H1 (cell line): ENCODE results near the gene EXD2. TPM values are rescaled to one million over a fixed set of nuclear protein-coding genes. Genes with fewer than 3 reads are reported as not detected.
A peak's percentile ranks its signal among the peaks of the same experiment; 100 is the strongest.

Source experiments
- CTCF ChIA-PET: fragments of 300-600 bp; sonication (Branson Sonifier 250); formaldehyde crosslinking; loops from one replicate; lab custom pipeline; 2021; ENCODE audit not compliant: partially characterized antibody; lab: Charles Lee
- POLR2A ChIA-PET: fragments of 300-600 bp; sonication (Branson Sonifier 250); formaldehyde crosslinking; loops from one replicate; lab custom pipeline; 2021; ENCODE audit warnings: inconsistent platforms; ENCODE audit not compliant: partially characterized antibody; lab: Charles Lee
- DNase-seq, 2 experiments: peaks; one replicate each; pipeline versions ENCODE4 v3.0.0 to v3.0.0-alpha.2; 2010 to 2022; ENCODE audit warnings: low spot score in 2 of 2, low read depth in 1 of 2, mixed read lengths in 1 of 2
- FAIRE-seq: peaks from 2 replicates; lab custom pipeline; 2011; peaks lifted over from hg19 to GRCh38; lab: Jason Lieb, UNC
- H2AFZ ChIP-seq: 2 replicates; pipeline ENCODE4 v1.8.1; 2012; ENCODE audit warnings: low read length, inconsistent platforms
- H2AK5ac ChIP-seq: 2 replicates; pipeline ENCODE4 v1.6.1; 2013; ENCODE audit warnings: low read depth, low read length
- H2BK120ac ChIP-seq: replicated peaks from 2 replicates; pipeline ENCODE3; 2013; ENCODE audit warnings: low read depth, low read length, inconsistent platforms
- H2BK12ac ChIP-seq: 2 replicates; pipeline ENCODE4 v1.6.1; 2013; ENCODE audit warnings: low read depth, low read length
- H2BK15ac ChIP-seq: 2 replicates; pipeline ENCODE4 v1.6.1; 2013; ENCODE audit warnings: low read length
- H2BK20ac ChIP-seq: 2 replicates; pipeline ENCODE4 v1.6.1; 2013; ENCODE audit warnings: low read length
- H2BK5ac ChIP-seq: 2 replicates; pipeline ENCODE4 v1.6.1; 2013; ENCODE audit warnings: low read depth, low read length
- H3K14ac ChIP-seq: 2 replicates; pipeline ENCODE4 v1.6.1; 2013; ENCODE audit warnings: inconsistent platforms; ENCODE audit not compliant: insufficient read length
- H3K18ac ChIP-seq: 2 replicates; pipeline ENCODE4 v1.6.1; 2013; ENCODE audit warnings: low read length; ENCODE audit errors: extremely low read depth
- H3K23ac ChIP-seq: 2 replicates; pipeline ENCODE4 v1.6.1; 2013; ENCODE audit warnings: inconsistent platforms; ENCODE audit not compliant: insufficient read length
- H3K23me2 ChIP-seq: 2 replicates; pipeline ENCODE4 v1.6.1; 2013; ENCODE audit warnings: low read depth, low read length
- H3K27ac ChIP-seq: 2 replicates; pipeline ENCODE4 v1.6.1; 2011; ENCODE audit warnings: low read depth, low read length, inconsistent platforms
- H3K27me3 ChIP-seq, 4 experiments: replicated peaks in 1 of 4; 1 replicate in 1 of 4; 2 replicates in 3 of 4; pipeline versions ENCODE4 v1.6.1 to v1.8.1; 2011 to 2013; ENCODE audit warnings: low read length in 3 of 4, mild to moderate bottlenecking in 3 of 4, inconsistent platforms in 2 of 4, mixed read lengths in 2 of 4, moderate library complexity in 1 of 4; ENCODE audit not compliant: control insufficient read depth in 3 of 4, insufficient read depth in 3 of 4; ENCODE audit errors: extremely low read depth in 1 of 4
- H3K36me3 ChIP-seq, 4 experiments: 2 replicates each; pipeline versions ENCODE4 v1.6.1 to v1.8.1; 2011 to 2013; ENCODE audit warnings: mild to moderate bottlenecking in 4 of 4, low read length in 3 of 4, moderate library complexity in 2 of 4, control low read depth in 1 of 4, inconsistent platforms in 1 of 4; ENCODE audit not compliant: insufficient read depth in 4 of 4, control insufficient read depth in 2 of 4
- H3K4ac ChIP-seq: replicated peaks from 2 replicates; pipeline ENCODE3; 2013; ENCODE audit warnings: low read length, low read depth, mixed read lengths, inconsistent platforms; ENCODE audit not compliant: insufficient read length
- H3K4me1 ChIP-seq, 4 experiments: replicated peaks in 1 of 4; 1 replicate in 1 of 4; 2 replicates in 3 of 4; pipeline versions ENCODE4 v1.6.1 to v1.8.1; 2011 to 2013; ENCODE audit warnings: low read length in 3 of 4, inconsistent platforms in 2 of 4, mixed read lengths in 1 of 4; ENCODE audit not compliant: insufficient read depth in 4 of 4, control insufficient read depth in 3 of 4
- H3K4me2 ChIP-seq, 2 experiments: 2 replicates each; pipeline versions ENCODE4 v1.6.1 to v1.8.1; 2011 to 2013; ENCODE audit warnings: low read depth in 2 of 2, low read length in 2 of 2, control low read depth in 1 of 2, inconsistent platforms in 1 of 2, mild to moderate bottlenecking in 1 of 2; ENCODE audit not compliant: insufficient read depth in 1 of 2
- H3K4me3 ChIP-seq, 4 experiments: fragments of 200-600, 300-600 bp in 1 of 4; sonication (generic), shearing (Covaris generic), sonication (Bioruptor Twin) in 1 of 4; 2 replicates each; pipeline versions ENCODE4 v1.5.1 to v1.8.1; 2011 to 2016; ENCODE audit warnings: low read length in 4 of 4, low read depth in 3 of 4, control low read depth in 2 of 4, inconsistent platforms in 2 of 4, mild to moderate bottlenecking in 2 of 4, mixed read lengths in 1 of 4, moderate library complexity in 1 of 4; ENCODE audit not compliant: insufficient read depth in 2 of 4; ENCODE audit errors: extremely low read depth in 1 of 4
- H3K56ac ChIP-seq: replicated peaks from 2 replicates; pipeline ENCODE3; 2013; ENCODE audit warnings: low read depth, mild to moderate bottlenecking, mixed read lengths, low read length, inconsistent platforms; ENCODE audit not compliant: insufficient read length
- H3K79me1 ChIP-seq: 2 replicates; pipeline ENCODE4 v1.6.1; 2013; ENCODE audit warnings: low read depth, low read length, control low read depth
- H3K79me2 ChIP-seq, 2 experiments: 2 replicates each; pipeline versions ENCODE4 v1.6.1 to v1.8.1; 2012 to 2013; ENCODE audit warnings: low read length in 2 of 2, mild to moderate bottlenecking in 2 of 2, inconsistent platforms in 1 of 2; ENCODE audit not compliant: insufficient read depth in 2 of 2, control insufficient read depth in 1 of 2
- H3K9ac ChIP-seq, 4 experiments: replicated peaks in 1 of 4; 1 replicate in 1 of 4; 2 replicates in 3 of 4; pipeline versions ENCODE4 v1.6.1 to v1.8.1; 2011 to 2013; ENCODE audit warnings: low read depth in 3 of 4, low read length in 3 of 4, control low read depth in 2 of 4, mild to moderate bottlenecking in 2 of 4, moderate library complexity in 2 of 4, inconsistent platforms in 1 of 4; ENCODE audit errors: extremely low read depth in 1 of 4
- H3K9me3 ChIP-seq, 2 experiments: 2 replicates each; pipeline versions ENCODE4 v1.6.1 to v1.8.1; 2012 to 2013; ENCODE audit warnings: mild to moderate bottlenecking in 2 of 2, moderate library complexity in 2 of 2, control low read depth in 1 of 2, inconsistent platforms in 1 of 2, low read depth in 1 of 2, low read length in 1 of 2, mixed read lengths in 1 of 2; ENCODE audit not compliant: insufficient read depth in 2 of 2
- H4K20me1 ChIP-seq, 2 experiments: replicated peaks in 1 of 2; 2 replicates each; pipeline versions ENCODE3 to v1.8.1; 2011 to 2013; ENCODE audit warnings: inconsistent platforms in 2 of 2, low read length in 2 of 2, mild to moderate bottlenecking in 1 of 2; ENCODE audit not compliant: insufficient read depth in 2 of 2, control insufficient read depth in 1 of 2
- H4K5ac ChIP-seq: 2 replicates; pipeline ENCODE4 v1.6.1; 2013; ENCODE audit warnings: low read length, low read depth, mixed read lengths, inconsistent platforms; ENCODE audit not compliant: insufficient read length
- H4K8ac ChIP-seq: 2 replicates; pipeline ENCODE4 v1.8.0; 2013; ENCODE audit warnings: mild to moderate bottlenecking, moderate library complexity, low read length, inconsistent platforms; ENCODE audit not compliant: insufficient read depth; ENCODE audit errors: extremely low read depth
- H4K91ac ChIP-seq: replicated peaks from 2 replicates; pipeline ENCODE3; 2013; ENCODE audit warnings: low read length, mixed read lengths, inconsistent platforms; ENCODE audit not compliant: insufficient read length
- SIX5 ChIP-seq: IDR thresholded peaks from 2 replicates; pipeline ENCODE4 v1.6.1; 2011; ENCODE audit warnings: mild to moderate bottlenecking, low read depth, low read length
- WGBS, 2 experiments: shearing (Covaris generic) in 1 of 2; methylation state at CpG; one replicate each; pipeline versions ENCODE4 v1.1.6 to v1.1.7; 2013 to 2015; ENCODE audit warnings: low lambda C conversion rate in 2 of 2, mixed read lengths in 2 of 2, inconsistent platforms in 1 of 2, low coverage in 1 of 2, missing lambda C conversion rate in 1 of 2; ENCODE audit not compliant: insufficient replicate concordance in 2 of 2, insufficient coverage in 1 of 2, insufficient read length in 1 of 2; ENCODE audit errors: extremely low coverage in 1 of 2, missing lambda C conversion rate in 1 of 2; 5-methylcytosine and 5-hydroxymethylcytosine counted together
- polyA plus RNA-seq, 7 experiments: library from polyadenylated mRNA; depleted of rRNA in 3 of 7; stranded (reverse) in 5 of 7; unstranded in 2 of 7; fragments of >200 nt in 5 of 7; fragments of 200-250 nt in 2 of 7; gene quantifications; 1 replicate in 5 of 7; 2 replicates in 1 of 7; 4 replicates in 1 of 7; pipeline versions ENCODE4 v1.2.1 to v1.2.3, GENCODE V29; 2011 to 2013; ENCODE audit warnings: missing spikeins in 2 of 7, mixed read lengths in 2 of 7
- total RNA-seq: library from RNA; stranded (reverse); fragmentation: NEBNext Ultra II Directional; extraction: Animal tissue kit (Norgen Biotek cat#: 25700); gene quantifications from 2 replicates; pipeline ENCODE4 v1.2.1, GENCODE V29; 2021

Gene EXD2
- total and polyA plus RNA-seq, 2 of the 8 experiments (the other 6 are each of a cell fraction or from before 2014, with no cell fraction given), result 11.9 to 25.9 TPM

GRCh38 chr14:69263364-69263763 lies 72.1 kb downstream of the EXD2 start:
- no peak overlapping the region for H2BK12ac ChIP-seq
- peaks cover 5 to 13% (median 9%) of the 10 kb centered on the region in 4 experiments for H3K4me1 ChIP-seq
- no peak for TF ChIP-seq SIX5
- 98% methylated on average over 6 of the region's 6 CpGs; no CpG with 5 or more reads in 1 of the 2 experiments for WGBS, 2 experiments
- H2AK5ac ChIP-seq, result no peak overlapping the region
- H3K4me2 ChIP-seq, result no peak overlapping the region
- H4K8ac ChIP-seq, result no peak overlapping the region
- H4K5ac ChIP-seq, result no peak overlapping the region
- no peak overlapping the region for H3K14ac ChIP-seq
- H2AFZ ChIP-seq, result no peak overlapping the region
- H3K79me1 ChIP-seq, result no peaks in the 10 kb centered on the region
- no peak overlapping the region for H2BK120ac ChIP-seq
- H4K20me1 ChIP-seq, result no peaks in the 10 kb centered on the region
- H3K9me3 ChIP-seq, result no peaks in the 10 kb centered on the region
- ChIA-PET CTCF (interaction anchor here (0.9 to 7.0 kb wide), 15 partner anchors 9 to 103 kb away, joined by 3 to 46 read pairs (median 6); no protein-coding TSS in a partner anchor), POLR2A (interaction anchor here (1.5 to 2.9 kb wide), 2 partner anchors 12 to 134 kb away, joined by 5 to 8 read pairs; no protein-coding TSS in a partner anchor)
- no peak for FAIRE-seq
- H3K56ac ChIP-seq, result no peak overlapping the region
- 0 out of 2 replicates have a peak overlapping the region, but pooled peaks have one; percentile 13 for H2BK5ac ChIP-seq
- H2BK15ac ChIP-seq, result no peak overlapping the region
- no peak overlapping the region for H3K4me3 ChIP-seq
- no peak for DNase-seq
- no peak overlapping the region for H3K23ac ChIP-seq
- peaks cover 21% of the 10 kb centered on the region for H3K23me2 ChIP-seq
- H3K9ac ChIP-seq, result no peak overlapping the region
- H3K27me3 ChIP-seq, result peaks cover 7 to 38% (median 27%) of the 10 kb centered on the region in 4 experiments; a peak in 6 of 7 replicates
- H2BK20ac ChIP-seq, result no peak overlapping the region
- H4K91ac ChIP-seq, result no peak overlapping the region
- no peak overlapping the region for H3K27ac ChIP-seq
- H3K79me2 ChIP-seq, result no peaks in the 10 kb centered on the region
- no peak overlapping the region for H3K18ac ChIP-seq
- H3K4ac ChIP-seq, result no peak overlapping the region
- H3K36me3 ChIP-seq, result no peaks in the 10 kb centered on the region
